Epithelial cell of prostate (primary cell): ENCODE results near the gene SMIM29.

ENCODE experiments used
- DNase-seq: peaks from one replicate; pipeline ENCODE4 v3.0.0-alpha.2; 2011; ENCODE audit warnings: low read depth, low spot score
- H3K27ac ChIP-seq: fragments of 450-650 bp; 2 replicates; pipeline ENCODE4 v1.5.1; 2017; ENCODE audit warnings: mild to moderate bottlenecking

Gene SMIM29

GRCh38 chr6:34242252-34243130, 6.3 kb downstream of the SMIM29 start:
- no peak for DNase-seq
- peak overlapping the region; percentile 93 for H3K27ac ChIP-seq

GRCh38 chr6:34241351-34242215, 7.2 kb downstream of the SMIM29 start:
- peak overlapping the region; percentile 93 for H3K27ac ChIP-seq
- DNase-seq: no peak

GRCh38 chr6:34240329-34241248, 8.2 kb downstream of the SMIM29 start:
- H3K27ac ChIP-seq: peak overlapping the region; percentile 95
- DNase-seq: no peak

- peak overlapping the region; percentile 95 for H3K27ac ChIP-seq
- DNase-seq: no peak
Observed at GRCh38 chr6:34239893-34240292, 8.9 kb downstream of the SMIM29 start.

GRCh38 chr6:34239500-34239825, 9.3 kb downstream of the SMIM29 start:
- peak overlapping the region; percentile 95 for H3K27ac ChIP-seq
- no peak for DNase-seq

- no peak for DNase-seq
- peak overlapping the region; percentile 95 for H3K27ac ChIP-seq
Observed at GRCh38 chr6:34238585-34239499, 10.0 kb downstream of the SMIM29 start.

GRCh38 chr6:34237722-34238584, 10.9 kb downstream of the SMIM29 start:
- peak overlapping the region; percentile 95 for H3K27ac ChIP-seq
- no peak for DNase-seq

- DNase-seq: no peak
- H3K27ac ChIP-seq: peak overlapping the region; percentile 95
Observed at GRCh38 chr6:34237316-34237721, 11.5 kb downstream of the SMIM29 start.

- H3K27ac ChIP-seq: peak within 1 kb of the TSS; percentile 95
- DNase-seq: no peak
Observed at GRCh38 chr6:34236443-34237315, 12.1 kb downstream of the SMIM29 start, which contains the start of gene HMGA1. Gene HMGA1 (plus strand): TSS chr6:34236873. CDS start chr6:34240781, 3,908 bp downstream.

- peak overlapping the region; percentile 95 for H3K27ac ChIP-seq
- DNase-seq: no peak
Observed at GRCh38 chr6:34236131-34236442, 12.7 kb downstream of the SMIM29 start.

- peak overlapping the region; percentile 95 for H3K27ac ChIP-seq
- DNase-seq: no peak
Observed at GRCh38 chr6:34235307-34236130, 13.3 kb downstream of the SMIM29 start.

- DNase-seq: no peak
- peak overlapping the region; percentile 95 for H3K27ac ChIP-seq
Observed at GRCh38 chr6:34234667-34235306, 14.0 kb downstream of the SMIM29 start.

- DNase-seq: no peak
- H3K27ac ChIP-seq: peak overlapping the region; percentile 95
Observed at GRCh38 chr6:34233867-34234266, 14.9 kb downstream of the SMIM29 start.

- H3K27ac ChIP-seq: no peak overlapping the region
- DNase-seq: no peak
Observed at GRCh38 chr6:34232901-34233300, 15.9 kb downstream of the SMIM29 start.

GRCh38 chr6:34231566-34232336, 17.1 kb downstream of the SMIM29 start:
- H3K27ac ChIP-seq: no peak overlapping the region
- no peak for DNase-seq
